IMR-90 (cell line): Measurements from ENCODE around the gene MALRD1. TPM values are rescaled to one million over a fixed set of nuclear protein-coding genes. Genes with fewer than 3 reads are reported as not detected.

Source experiments
- ATAC-seq: fragments of 200-7000 bp; cut with Tn5 transposase; 2 replicates; pipeline ENCODE4 v1.9.1; 2020; ENCODE audit warnings: low read depth, mild to moderate bottlenecking, moderate library complexity
- BruUV-seq: library from RNA; stranded (reverse); fragments of 400-500 nt; replicated peaks from 2 replicates; lab custom pipeline; 2021; lab: Mats Ljungman, UMichigan
- CTCF ChIA-PET: fragments of 300-600 bp; formaldehyde crosslinking; extraction: SDS; loops from one replicate; lab custom pipeline; 2021; ENCODE audit warnings: antibody characterized with exemption; lab: Yijun Ruan, JAX
- POLR2A ChIA-PET: fragments of 300-600 bp; sonication (Branson Sonifier 250); formaldehyde crosslinking; loops from one replicate; lab custom pipeline; 2022; ENCODE audit warnings: antibody characterized with exemption; ENCODE audit not compliant: unreplicated experiment; lab: Charles Lee
- DNase-seq: peaks from one replicate; pipeline ENCODE4 v3.0.0; 2013
- H2AFZ ChIP-seq: replicated peaks from 2 replicates; pipeline ENCODE3; 2013; ENCODE audit warnings: low read length, mild to moderate bottlenecking; ENCODE audit not compliant: poor library complexity
- H2AK5ac ChIP-seq: 2 replicates; pipeline ENCODE4 v1.6.1; 2013; ENCODE audit warnings: low read depth, low read length, inconsistent platforms
- H2AK9ac ChIP-seq: replicated peaks from 2 replicates; pipeline ENCODE3; 2013; ENCODE audit warnings: mild to moderate bottlenecking, low read depth, low read length, moderate library complexity; ENCODE audit not compliant: poor library complexity
- H2BK120ac ChIP-seq: 2 replicates; pipeline ENCODE4 v1.6.1; 2013; ENCODE audit warnings: low read depth, low read length, inconsistent platforms
- H2BK15ac ChIP-seq: 3 replicates; pipeline ENCODE4 v1.6.1; 2013; ENCODE audit warnings: low read depth, low read length, inconsistent platforms
- H2BK20ac ChIP-seq: 2 replicates; pipeline ENCODE4 v1.6.1; 2013; ENCODE audit warnings: low read depth, mild to moderate bottlenecking, inconsistent platforms, low read length, moderate library complexity
- H2BK5ac ChIP-seq: 2 replicates; pipeline ENCODE4 v1.6.1; 2013; ENCODE audit warnings: mild to moderate bottlenecking, low read depth, low read length, inconsistent platforms; ENCODE audit not compliant: poor library complexity, severe bottlenecking
- H3K14ac ChIP-seq: replicated peaks from 2 replicates; pipeline ENCODE4 v1.6.1; 2013; ENCODE audit warnings: low read depth, low read length, inconsistent platforms
- H3K18ac ChIP-seq: 2 replicates; pipeline ENCODE4 v1.6.1; 2013; ENCODE audit warnings: low read depth, low read length, control low read depth
- H3K23ac ChIP-seq: 2 replicates; pipeline ENCODE4 v1.6.1; 2013; ENCODE audit warnings: low read depth, low read length, inconsistent platforms
- H3K27ac ChIP-seq: 2 replicates; pipeline ENCODE4 v1.5.1; 2013; ENCODE audit warnings: mild to moderate bottlenecking, control low read depth, low read length; ENCODE audit not compliant: insufficient read depth
- H3K27me3 ChIP-seq: 2 replicates; pipeline ENCODE4 v1.6.1; 2013; ENCODE audit warnings: low read length; ENCODE audit not compliant: control insufficient read depth, insufficient read depth
- H3K36me3 ChIP-seq: 2 replicates; pipeline ENCODE4 v1.6.1; 2013; ENCODE audit warnings: low read length, mixed read lengths; ENCODE audit not compliant: control insufficient read depth, insufficient read depth
- H3K4ac ChIP-seq: 2 replicates; pipeline ENCODE4 v1.6.1; 2013; ENCODE audit warnings: low read depth, low read length, inconsistent platforms
- H3K4me1 ChIP-seq: 2 replicates; pipeline ENCODE4 v1.6.1; 2013; ENCODE audit warnings: low read length, mixed read lengths; ENCODE audit not compliant: control insufficient read depth, insufficient read depth
- H3K4me2 ChIP-seq: 2 replicates; pipeline ENCODE4 v1.6.1; 2013; ENCODE audit warnings: low read depth, mild to moderate bottlenecking, control low read depth, low read length, moderate library complexity
- H3K4me3 ChIP-seq: 2 replicates; pipeline ENCODE4 v1.5.1; 2013; ENCODE audit warnings: low read depth, mild to moderate bottlenecking, control low read depth, low read length, moderate library complexity; ENCODE audit not compliant: insufficient read depth
- H3K56ac ChIP-seq: 2 replicates; pipeline ENCODE4 v1.6.1; 2013; ENCODE audit warnings: low read length, inconsistent platforms; ENCODE audit not compliant: insufficient read depth; ENCODE audit errors: extremely low read depth
- H3K79me1 ChIP-seq, 2 experiments: 2 replicates each; pipeline ENCODE4 v1.6.1; 2013; ENCODE audit warnings: low read length in 2 of 2, inconsistent platforms in 1 of 2, low read depth in 1 of 2
- H3K9ac ChIP-seq: 2 replicates; pipeline ENCODE4 v1.6.1; 2013; ENCODE audit warnings: low read depth, low read length, control low read depth
- H3K9me1 ChIP-seq: 2 replicates; pipeline ENCODE4 v1.6.1; 2013; ENCODE audit warnings: low read length, inconsistent platforms; ENCODE audit not compliant: insufficient read depth
- H3K9me3 ChIP-seq: 2 replicates; pipeline ENCODE4 v1.6.1; 2013; ENCODE audit warnings: low read length; ENCODE audit not compliant: control insufficient read depth, insufficient read depth
- H4K20me1 ChIP-seq: 2 replicates; pipeline ENCODE4 v1.6.1; 2013; ENCODE audit warnings: low read length, inconsistent platforms; ENCODE audit not compliant: insufficient read depth
- H4K5ac ChIP-seq: 2 replicates; pipeline ENCODE4 v1.6.1; 2013; ENCODE audit warnings: mild to moderate bottlenecking, low read depth, low read length, control low read depth
- H4K8ac ChIP-seq, 2 experiments: 2 replicates each; pipeline ENCODE4 v1.6.1; 2013; ENCODE audit warnings: low read depth in 2 of 2, low read length in 2 of 2, control low read depth in 1 of 2, inconsistent platforms in 1 of 2
- H4K91ac ChIP-seq: 2 replicates; pipeline ENCODE4 v1.6.1; 2013; ENCODE audit warnings: low read depth, low read length, inconsistent platforms; ENCODE audit not compliant: insufficient read depth
- BHLHE40 ChIP-seq: fragments of 150-350 bp; IDR thresholded peaks from 2 replicates; pipeline ENCODE4 v1.6.1; 2016; ENCODE audit warnings: mild to moderate bottlenecking, low read depth, low read length
- MAFK ChIP-seq: IDR thresholded peaks from 2 replicates; pipeline ENCODE4 v1.6.1; 2012; ENCODE audit warnings: low read depth, low read length, improper control_type of control experiment
- MXI1 ChIP-seq: IDR thresholded peaks from 2 replicates; pipeline ENCODE4 v1.6.1; 2012; ENCODE audit warnings: low read depth, mild to moderate bottlenecking, low read length, moderate library complexity, borderline replicate concordance
- NFE2L2 ChIP-seq: fragments of 150-350 bp; IDR thresholded peaks from 2 replicates; pipeline ENCODE4 v1.6.1; 2016; ENCODE audit warnings: low read depth, mild to moderate bottlenecking, low read length
- POLR2A ChIP-seq: IDR thresholded peaks from 2 replicates; pipeline ENCODE4 v1.6.1; 2012; ENCODE audit warnings: mild to moderate bottlenecking, low read depth, low read length
- RAD21 ChIP-seq: IDR thresholded peaks from 2 replicates; pipeline ENCODE4 v1.6.1; 2012; ENCODE audit warnings: low read length, improper control_type of control experiment
- RCOR1 ChIP-seq: IDR thresholded peaks from 2 replicates; pipeline ENCODE4 v1.6.1; 2012; ENCODE audit warnings: mild to moderate bottlenecking, low read length, improper control_type of control experiment; ENCODE audit not compliant: insufficient replicate concordance
- SMC3 ChIP-seq: fragments of 150-350 bp; IDR thresholded peaks from 2 replicates; pipeline ENCODE4 v1.6.1; 2016; ENCODE audit warnings: low read depth, mild to moderate bottlenecking, antibody characterized with exemption, low read length, moderate library complexity
- dilution Hi-C: fragments of 300-500 bp; cut with HindIII; formaldehyde crosslinking; loops from one replicate; pipeline ENCODE4 v1.14.3; 2018; ENCODE audit warnings: low sequenced_read_pairs; ENCODE audit not compliant: unreplicated experiment
- in situ Hi-C: fragments of 300-500 bp; cut with MboI; formaldehyde crosslinking; loops from 3 replicates; pipeline ENCODE4 v1.14.3; 2019; ENCODE audit warnings: low sequenced_read_pairs, inconsistent platforms, mixed read lengths
- intact Hi-C: fragments of 100-400 bp; cut with micrococcal nuclease; formaldehyde crosslinking; loops from 2 replicates; pipeline ENCODE4 v1.10.0; 2022
- polyA plus RNA-seq, 3 experiments: library from polyadenylated mRNA; depleted of rRNA; stranded (reverse); fragments of >200 nt; gene quantifications; 2 replicates each; pipeline ENCODE4 v1.2.3, GENCODE V29; 2012; ENCODE audit warnings: low replicate concordance in 1 of 3
- total RNA-seq: library from RNA; depleted of rRNA; stranded (reverse); fragments of >200 nt; gene quantifications from 2 replicates; pipeline ENCODE4 v1.2.3, GENCODE V29; 2012

MALRD1 gene
- total and polyA plus RNA-seq, 2 of the 4 experiments (the other 2 are of a cell fraction), result 0.34 to 1.1 TPM

DNA sequence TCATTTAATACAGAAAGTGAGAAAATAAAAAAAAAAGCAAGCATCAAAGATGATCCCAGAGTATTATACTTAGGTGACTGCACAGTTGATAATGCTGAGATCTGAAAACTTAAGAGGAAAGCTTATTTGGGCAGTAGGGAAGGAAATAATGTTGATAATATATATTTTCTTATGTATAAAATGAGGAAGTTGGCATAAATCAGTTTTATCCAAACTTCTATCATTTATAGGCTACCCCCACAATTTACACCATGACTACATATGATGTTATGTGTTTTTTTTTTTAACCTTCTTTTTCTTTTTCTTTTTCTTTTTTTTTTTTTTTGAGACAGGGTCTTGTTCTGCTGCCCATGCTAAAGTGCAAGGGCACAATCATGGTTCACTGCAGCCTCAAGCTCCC is 659.4 kb downstream of the MALRD1 start:
- Histone ChIP-seq H3K4me2 (no peak overlapping the region), H3K79me1 (no peaks in the 10 kb centered on the region), H2BK120ac (no peak overlapping the region), H2BK20ac (no peak overlapping the region), H3K27me3 (no peaks in the 10 kb centered on the region), H2AK9ac (no peak overlapping the region), H4K91ac (no peak overlapping the region), H3K4ac (no peak overlapping the region), H3K9ac (no peak overlapping the region), H2AFZ (no peak overlapping the region), H3K9me3 (peaks cover 7% of the 10 kb centered on the region), H2BK15ac (no peak overlapping the region), H3K4me3 (no peak overlapping the region), H2AK5ac (no peak overlapping the region), H3K4me1 (peaks cover 11% of the 10 kb centered on the region), H3K27ac (no peak overlapping the region), H3K9me1 (peaks cover 5% of the 10 kb centered on the region), H4K20me1 (no peaks in the 10 kb centered on the region), H2BK5ac (no peak overlapping the region), H4K8ac (no peak overlapping the region), H3K36me3 (no peaks in the 10 kb centered on the region), H3K23ac (no peak overlapping the region), H3K18ac (no peak overlapping the region), H3K14ac (no peak overlapping the region), H3K56ac (no peak overlapping the region), H4K5ac (no peak overlapping the region)
- dilution Hi-C loops, result no loop called here
- ChIA-PET CTCF (no interaction called here), POLR2A (interaction anchor here (0.6 kb wide), 2 partner anchors 25 to 34 kb away, joined by 3 to 8 read pairs; no protein-coding TSS in a partner anchor)
- ATAC-seq (no peak), DNase-seq (no peak)
- no TSS peak for BruUV-seq
- in situ Hi-C loops, result no loop called here
- no peak for TF ChIP-seq POLR2A
- no peak for TF ChIP-seq MXI1
- no peak for TF ChIP-seq RAD21
- TF ChIP-seq RCOR1, result no peak
- TF ChIP-seq BHLHE40, result no peak
- no peak for TF ChIP-seq SMC3
- no peak for TF ChIP-seq MAFK
- no peak for TF ChIP-seq NFE2L2
- intact Hi-C loops, result no loop called here
